ENCODE measurements around the gene TFR2. TPM values are rescaled to one million over a fixed set of nuclear protein-coding genes. Genes with fewer than 3 reads are reported as not detected.

TFR2 gene
- total and polyA plus RNA-seq, 4 donors, result 0.45 to 2.1 TPM; not detected in 2

GRCh38 chr7:100627238-100627549 is 14.2 kb downstream of the TFR2 start:
- Histone ChIP-seq H3K4me3 (ENCODE audit: low read length in 2 of 2) (no peak overlapping the region), H3K9me3 (ENCODE audit: control insufficient read depth, low read length) (no peaks in the 10 kb centered on the region), H3K36me3 (ENCODE audit: control insufficient read depth in 1 of 2, insufficient read depth in 2 of 2, low read length in 1 of 2) (no peaks in the 10 kb centered on the region), H3K27me3 (ENCODE audit: control insufficient read depth in 1 of 2, insufficient read depth in 2 of 2, low read length in 1 of 2) (no peaks in the 10 kb centered on the region), H3K4me1 (ENCODE audit: control insufficient read depth in 1 of 2, insufficient read depth in 2 of 2, low read length in 2 of 2) (no peaks in the 10 kb centered on the region), H3K27ac (ENCODE audit: low read depth in 1 of 2, low read length in 2 of 2) (no peak overlapping the region)
- ATAC-seq (ENCODE audit: low FRiP score), result peak; percentile 17
- no peak for DNase-seq
- intact Hi-C loops (cut with DNase I), result no loop called here
- WGBS, 2 donors, result 80 to 84% methylated on average over 21 of the region's 21 CpGs

- Histone ChIP-seq H3K27ac (ENCODE audit: low read depth in 1 of 2, low read length in 2 of 2) (no peak overlapping the region), H3K4me3 (ENCODE audit: low read length in 2 of 2) (no peak overlapping the region), H3K4me1 (ENCODE audit: control insufficient read depth in 1 of 2, insufficient read depth in 2 of 2, low read length in 2 of 2) (no peaks in the 10 kb centered on the region), H3K36me3 (ENCODE audit: control insufficient read depth in 1 of 2, insufficient read depth in 2 of 2, low read length in 1 of 2) (no peaks in the 10 kb centered on the region), H3K27me3 (ENCODE audit: control insufficient read depth in 1 of 2, insufficient read depth in 2 of 2, low read length in 1 of 2) (no peaks in the 10 kb centered on the region), H3K9me3 (ENCODE audit: control insufficient read depth, low read length) (no peaks in the 10 kb centered on the region)
- peak; percentile 87 to 95 for DNase-seq
- intact Hi-C loops (cut with DNase I), result no loop called here
- peak; percentile 90 for ATAC-seq (ENCODE audit: low FRiP score)
- WGBS, 2 donors, result 6 to 8% methylated on average over 28 to 37 of the region's 37 CpGs
Observed at GRCh38 chr7:100626530-100627237, 14.7 kb downstream of the TFR2 start.

- H3K27me3 ChIP-seq (ENCODE audit: control insufficient read depth in 1 of 2, insufficient read depth in 2 of 2, low read length in 1 of 2), result no peaks in the 10 kb centered on the region
- 11 to 14% methylated on average over 3 of the region's 3 CpGs for WGBS, 2 donors
- no peak for ATAC-seq (ENCODE audit: low FRiP score)
- H3K36me3 ChIP-seq (ENCODE audit: control insufficient read depth in 1 of 2, insufficient read depth in 2 of 2, low read length in 1 of 2), result no peaks in the 10 kb centered on the region
- intact Hi-C loops (cut with DNase I), result no loop called here
- no peaks in the 10 kb centered on the region for H3K4me1 ChIP-seq (ENCODE audit: control insufficient read depth in 1 of 2, insufficient read depth in 2 of 2, low read length in 2 of 2)
- H3K27ac ChIP-seq (ENCODE audit: low read depth in 1 of 2, low read length in 2 of 2), result no peak overlapping the region
- H3K9me3 ChIP-seq (ENCODE audit: control insufficient read depth, low read length), result no peaks in the 10 kb centered on the region
- H3K4me3 ChIP-seq (ENCODE audit: low read length in 2 of 2), result no peak overlapping the region
- DNase-seq, result no peak
Observed at GRCh38 chr7:100626055-100626454, 15.3 kb downstream of the TFR2 start.

- intact Hi-C loops (cut with DNase I), result no loop called here
- ATAC-seq (ENCODE audit: low FRiP score), result no peak
Observed at GRCh38 chr7:100623951-100624824, 17.2 kb downstream of the TFR2 start.

GRCh38 chr7:100621554-100621953 is 19.8 kb downstream of the TFR2 start:
- H3K36me3 ChIP-seq (ENCODE audit: control insufficient read depth in 1 of 2, insufficient read depth in 2 of 2, low read length in 1 of 2), result no peaks in the 10 kb centered on the region
- H3K4me3 ChIP-seq (ENCODE audit: low read length in 2 of 2), result no peak overlapping the region
- intact Hi-C loops (cut with DNase I), result no loop called here
- H3K27ac ChIP-seq (ENCODE audit: low read depth in 1 of 2, low read length in 2 of 2), result no peak overlapping the region
- no peak for ATAC-seq (ENCODE audit: low FRiP score)
- H3K9me3 ChIP-seq (ENCODE audit: control insufficient read depth, low read length), result no peaks in the 10 kb centered on the region
- no peaks in the 10 kb centered on the region for H3K4me1 ChIP-seq (ENCODE audit: control insufficient read depth in 1 of 2, insufficient read depth in 2 of 2, low read length in 2 of 2)
- no peaks in the 10 kb centered on the region for H3K27me3 ChIP-seq (ENCODE audit: control insufficient read depth in 1 of 2, insufficient read depth in 2 of 2, low read length in 1 of 2)
- 85 to 87% methylated on average over 8 of the region's 8 CpGs for WGBS, 2 donors
- no peak for DNase-seq

More at GRCh38 chr7:100623951-100624824, 17.2 kb downstream of the TFR2 start:
- H3K9me3 ChIP-seq (ENCODE audit: control insufficient read depth, low read length), result no peaks in the 10 kb centered on the region
- H3K27ac ChIP-seq (ENCODE audit: low read depth in 1 of 2, low read length in 2 of 2), result no peak overlapping the region
- H3K27me3 ChIP-seq (ENCODE audit: control insufficient read depth in 1 of 2, insufficient read depth in 2 of 2, low read length in 1 of 2), result no peaks in the 10 kb centered on the region
- DNase-seq, result no peak
- H3K4me1 ChIP-seq (ENCODE audit: control insufficient read depth in 1 of 2, insufficient read depth in 2 of 2, low read length in 2 of 2), result no peaks in the 10 kb centered on the region
- no peak overlapping the region for H3K4me3 ChIP-seq (ENCODE audit: low read length in 2 of 2)
- H3K36me3 ChIP-seq (ENCODE audit: control insufficient read depth in 1 of 2, insufficient read depth in 2 of 2, low read length in 1 of 2), result no peaks in the 10 kb centered on the region
- WGBS, 2 donors, result 84% methylated on average over 15 of the region's 15 CpGs

- intact Hi-C loops (cut with DNase I), result no loop called here
- DNase-seq, result no peak
- 95 to 97% methylated on average over 22 to 23 of the region's 23 CpGs for WGBS, 2 donors
- Histone ChIP-seq H3K4me3 (ENCODE audit: low read length in 2 of 2) (no peak overlapping the region), H3K36me3 (ENCODE audit: control insufficient read depth in 1 of 2, insufficient read depth in 2 of 2, low read length in 1 of 2) (no peaks in the 10 kb centered on the region), H3K9me3 (ENCODE audit: control insufficient read depth, low read length) (no peaks in the 10 kb centered on the region), H3K4me1 (ENCODE audit: control insufficient read depth in 1 of 2, insufficient read depth in 2 of 2, low read length in 2 of 2) (no peaks in the 10 kb centered on the region), H3K27me3 (ENCODE audit: control insufficient read depth in 1 of 2, insufficient read depth in 2 of 2, low read length in 1 of 2) (no peaks in the 10 kb centered on the region), H3K27ac (ENCODE audit: low read depth in 1 of 2, low read length in 2 of 2) (no peak overlapping the region)
- no peak for ATAC-seq (ENCODE audit: low FRiP score)
Observed at GRCh38 chr7:100620804-100621203, 20.5 kb downstream of the TFR2 start.

GRCh38 chr7:100620239-100620638 is 21.1 kb downstream of the TFR2 start:
- 92 to 94% methylated on average over 6 of the region's 6 CpGs for WGBS, 2 donors
- DNase-seq (no peak), ATAC-seq (ENCODE audit: low FRiP score) (no peak)
- Histone ChIP-seq H3K27me3 (ENCODE audit: control insufficient read depth in 1 of 2, insufficient read depth in 2 of 2, low read length in 1 of 2) (no peaks in the 10 kb centered on the region), H3K4me1 (ENCODE audit: control insufficient read depth in 1 of 2, insufficient read depth in 2 of 2, low read length in 2 of 2) (no peaks in the 10 kb centered on the region), H3K27ac (ENCODE audit: low read depth in 1 of 2, low read length in 2 of 2) (no peak overlapping the region), H3K9me3 (ENCODE audit: control insufficient read depth, low read length) (no peaks in the 10 kb centered on the region), H3K36me3 (ENCODE audit: control insufficient read depth in 1 of 2, insufficient read depth in 2 of 2, low read length in 1 of 2) (no peaks in the 10 kb centered on the region), H3K4me3 (ENCODE audit: low read length in 2 of 2) (no peak overlapping the region)
- intact Hi-C loops (cut with DNase I), result no loop called here

GRCh38 chr7:100614308-100614861 is 27.0 kb downstream of the TFR2 start:
- no peak for DNase-seq
- no peaks in the 10 kb centered on the region for H3K36me3 ChIP-seq (ENCODE audit: control insufficient read depth in 1 of 2, insufficient read depth in 2 of 2, low read length in 1 of 2)
- H3K27ac ChIP-seq (ENCODE audit: low read depth in 1 of 2, low read length in 2 of 2), result no peak overlapping the region
- H3K9me3 ChIP-seq (ENCODE audit: control insufficient read depth, low read length), result no peaks in the 10 kb centered on the region
- no peaks in the 10 kb centered on the region for H3K4me1 ChIP-seq (ENCODE audit: control insufficient read depth in 1 of 2, insufficient read depth in 2 of 2, low read length in 2 of 2)
- ATAC-seq (ENCODE audit: low FRiP score), result no peak
- intact Hi-C loops (cut with DNase I), result loop anchor here (5.0 kb wide), 2 partner anchors 58 to 78 kb away; partner anchors contain the start of genes GIGYF1 (in 1 of the 2) and GNB2 (in 1 of the 2)
- no peak overlapping the region for H3K4me3 ChIP-seq (ENCODE audit: low read length in 2 of 2)
- no peaks in the 10 kb centered on the region for H3K27me3 ChIP-seq (ENCODE audit: control insufficient read depth in 1 of 2, insufficient read depth in 2 of 2, low read length in 1 of 2)
- 74 to 75% methylated on average over 6 of the region's 6 CpGs for WGBS, 2 donors
